Stimulated activated CD8-positive, alpha-beta memory T cell treated with anti-CD3 and anti-CD28 coated beads, Interleukin-15, amount 100 ng/mL, for 24 hours (primary cell): Measurements from ENCODE around the gene STRN4.

ENCODE experiments used
- DNase-seq: peaks from one replicate; pipeline ENCODE4 v3.0.0-alpha.2; 2020; ENCODE audit warnings: low read depth

STRN4 gene

DNA sequence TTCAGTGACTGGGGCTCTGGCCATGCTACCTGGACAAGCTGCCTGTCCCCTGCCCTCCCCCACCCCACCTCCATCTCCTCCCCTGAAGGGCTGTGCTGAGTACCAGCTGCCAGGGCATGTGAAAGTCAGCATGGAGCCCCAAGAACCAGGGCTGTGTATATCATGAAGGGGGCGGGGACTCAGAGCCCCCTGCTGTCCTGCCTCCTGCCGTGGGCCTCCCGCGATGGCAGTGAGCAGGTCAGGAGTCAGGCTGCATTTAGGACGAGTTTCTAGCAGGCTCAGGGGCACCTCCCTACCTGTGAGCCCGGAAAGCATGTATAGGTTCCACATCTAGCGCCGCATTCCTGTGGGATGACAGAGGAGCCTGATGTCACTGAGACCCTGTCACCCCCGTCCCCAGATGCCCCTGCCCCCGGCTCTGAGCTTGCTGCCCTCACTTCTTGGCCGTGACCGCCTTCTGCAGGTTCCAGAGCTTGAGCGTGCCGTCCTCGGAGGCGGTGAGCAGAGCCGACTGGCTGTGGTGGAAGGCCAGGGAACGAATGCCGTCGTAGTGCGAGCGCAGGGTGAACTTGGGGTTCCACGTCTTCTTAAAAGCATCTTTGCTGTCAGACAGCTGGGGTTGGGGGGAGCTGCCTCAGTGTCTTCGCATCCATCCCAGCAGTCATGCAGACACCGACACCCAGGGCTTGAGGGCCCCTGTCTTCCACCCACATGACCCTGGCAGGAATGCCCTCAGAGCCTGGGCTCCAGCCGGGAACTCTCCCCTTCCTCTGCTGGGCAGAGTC lies 21.0 kb downstream of the STRN4 start:
- DNase-seq = no peak

- no peak for DNase-seq
Observed at GRCh38 chr19:46724468-46724867, 21.8 kb downstream of the STRN4 start.

DNA sequence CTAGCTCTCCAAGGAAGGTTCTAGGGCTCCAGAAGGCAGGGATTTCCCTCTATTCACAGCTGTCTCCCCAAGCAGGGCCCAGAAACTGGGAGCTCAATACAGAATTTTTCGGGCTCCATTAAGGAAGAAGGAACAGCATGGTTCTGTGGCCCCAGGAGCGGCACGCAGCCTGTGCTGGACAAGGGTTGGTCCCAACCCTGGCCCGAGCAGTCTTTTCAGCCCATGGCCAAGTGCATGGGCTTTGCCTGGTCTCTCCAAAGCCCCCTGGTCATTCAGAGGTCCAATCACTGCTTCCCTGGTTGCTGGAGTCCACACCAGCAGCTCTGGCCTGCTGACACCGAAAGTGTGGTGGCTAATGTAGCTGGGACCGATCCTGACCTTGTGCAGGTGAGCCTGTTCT lies 22.8 kb downstream of the STRN4 start:
- DNase-seq = no peak

GRCh38 chr19:46723023-46723461 lies 23.2 kb downstream of the STRN4 start:
- DNase-seq = no peak

- DNase-seq = no peak
Observed at GRCh38 chr19:46722421-46723022, 23.7 kb downstream of the STRN4 start.

GRCh38 chr19:46722004-46722380 lies 24.3 kb downstream of the STRN4 start:
- DNase-seq = no peak

DNA sequence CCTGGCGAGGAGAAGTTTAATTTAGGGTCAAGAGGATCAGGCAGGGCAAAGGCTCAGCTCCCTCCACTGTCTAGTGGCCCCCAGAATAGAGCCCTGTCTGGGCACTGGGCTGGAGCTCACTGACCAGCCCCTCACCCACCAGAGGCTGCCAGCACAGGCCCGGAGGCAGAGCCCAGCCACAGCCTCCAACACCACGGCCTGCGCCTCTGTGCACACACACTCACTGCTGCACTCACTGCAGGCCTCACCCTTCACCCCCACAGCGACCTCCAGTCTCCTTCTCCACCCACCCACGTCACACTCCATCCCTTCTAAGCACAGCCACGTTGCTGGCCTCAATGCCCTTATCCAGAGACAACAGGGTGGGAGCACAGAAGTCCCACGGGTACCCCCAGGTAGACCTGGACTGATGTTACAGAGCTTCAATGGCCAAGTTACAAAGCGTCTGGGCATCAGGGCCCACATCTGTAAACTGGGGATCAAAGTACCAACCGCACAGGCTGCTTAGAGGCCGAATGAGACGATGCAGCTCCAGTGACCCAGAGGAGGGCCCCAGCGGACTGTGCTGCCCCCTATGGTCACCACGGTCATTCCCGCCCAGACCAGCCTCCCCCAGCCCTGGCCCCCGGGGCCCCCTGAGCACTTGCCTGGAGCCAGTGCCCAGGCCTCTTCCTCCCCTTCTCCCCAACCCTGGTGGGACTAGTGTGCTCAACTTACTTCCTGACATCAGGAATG lies 24.8 kb downstream of the STRN4 start:
- DNase-seq = no peak

DNA sequence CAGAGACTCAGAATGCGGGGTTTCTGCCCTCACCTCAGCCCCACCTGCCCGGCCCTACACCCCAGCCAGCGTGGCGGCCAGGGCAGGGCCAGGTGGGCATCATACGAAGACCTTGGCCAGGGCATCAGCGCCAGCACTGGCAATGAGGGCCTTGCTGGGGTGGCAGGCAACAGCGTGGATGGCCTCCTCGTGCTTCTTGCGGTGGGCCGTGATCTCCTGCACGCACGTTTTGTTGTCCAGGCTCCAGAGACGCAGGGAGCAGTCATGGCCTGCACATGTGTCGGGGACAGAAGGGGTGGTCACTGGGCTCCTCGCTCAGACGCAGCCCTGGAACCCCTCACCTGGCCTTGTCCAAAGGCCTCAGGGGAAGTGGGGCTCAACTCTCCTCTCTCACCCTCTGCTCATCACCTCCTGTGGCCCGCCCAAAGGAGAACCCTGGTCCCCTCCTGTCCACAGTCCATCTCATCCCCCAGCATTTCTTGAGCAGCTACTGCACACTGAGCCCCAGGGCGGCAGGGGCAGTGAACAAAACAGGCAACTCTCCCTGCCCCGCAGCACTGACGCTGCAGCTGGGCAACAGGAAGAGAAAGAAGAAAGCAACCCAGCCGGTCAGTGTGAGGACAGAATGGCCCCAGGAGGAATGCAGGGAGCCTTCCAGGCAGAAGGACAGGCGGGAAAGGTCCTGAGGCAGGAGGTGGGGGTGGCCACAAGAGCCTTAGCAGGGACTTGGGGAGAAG lies 25.6 kb downstream of the STRN4 start:
- DNase-seq = no peak

- DNase-seq = no peak
Observed at GRCh38 chr19:46719629-46720502, 26.4 kb downstream of the STRN4 start.

DNA sequence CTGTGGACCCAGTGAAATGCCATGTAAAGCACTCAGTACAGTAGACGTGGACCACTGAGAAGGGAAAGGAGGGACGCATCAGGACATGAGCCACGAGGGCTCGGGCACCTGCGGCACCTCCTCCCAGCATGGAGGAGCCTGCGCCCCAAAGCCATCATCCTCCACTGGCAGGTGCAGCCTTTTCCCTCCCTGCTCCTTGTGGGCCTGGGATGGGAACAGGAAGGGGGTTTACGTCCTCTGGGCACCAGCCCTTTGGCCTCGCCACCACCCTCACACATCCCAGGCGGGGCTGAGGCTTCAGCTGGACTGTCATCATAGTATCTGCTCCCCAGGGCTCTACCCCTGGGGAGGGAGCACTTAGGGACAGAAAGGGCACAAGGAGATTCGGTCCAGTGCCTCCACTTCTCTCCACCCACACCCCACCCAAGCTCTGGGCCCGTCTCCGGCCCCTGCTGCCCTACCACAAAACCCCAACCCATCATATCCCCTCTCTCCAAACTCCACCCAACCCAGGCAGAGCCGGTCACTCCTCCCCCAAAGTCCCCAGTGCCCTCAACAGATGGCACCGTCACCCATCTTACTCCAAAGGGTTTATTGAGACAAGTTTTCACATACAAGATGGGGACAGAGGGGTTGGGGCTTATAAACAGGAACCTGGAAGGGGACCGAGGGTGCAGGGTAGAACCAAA lies 27.2 kb downstream of the STRN4 start:
- DNase-seq = no peak

DNA sequence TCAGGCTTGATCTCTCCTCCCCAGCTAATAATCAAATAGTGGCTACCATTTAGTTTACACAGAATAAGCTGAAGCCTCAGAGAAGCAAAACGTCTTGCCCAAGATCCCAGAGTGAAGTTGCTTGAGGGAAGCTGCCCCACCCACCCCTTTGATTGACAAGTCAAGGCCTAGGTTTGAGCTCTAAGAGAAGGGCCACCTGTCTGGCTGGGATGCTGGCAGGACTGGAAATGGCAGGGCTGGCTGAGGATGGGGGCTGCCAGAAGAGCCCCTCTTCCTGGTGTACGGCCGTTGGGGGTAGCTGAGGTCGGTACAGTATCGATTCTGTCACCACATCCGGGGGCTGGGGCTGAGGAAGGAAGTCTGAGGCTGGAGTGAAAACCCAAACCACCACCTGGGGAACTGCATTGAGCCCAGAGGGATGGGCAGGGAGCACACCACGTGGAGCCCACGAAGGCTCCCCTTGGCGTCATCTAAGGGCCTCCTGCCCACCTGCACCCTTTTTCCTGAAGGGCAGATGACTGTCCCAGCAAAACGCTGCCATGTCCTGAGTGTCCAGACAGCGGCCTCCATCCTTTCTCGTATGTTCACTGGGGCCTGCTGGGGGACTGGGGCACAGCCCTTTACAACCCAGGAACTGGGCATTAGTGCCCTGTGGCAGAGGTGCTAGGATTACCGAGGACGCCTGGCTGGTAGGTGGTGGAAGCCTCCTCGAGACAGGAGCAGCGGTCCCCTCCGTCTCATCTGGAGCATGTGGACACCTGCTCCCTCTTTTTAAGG lies 27.9 kb downstream of the STRN4 start:
- no peak for DNase-seq

- no peak for DNase-seq
Observed at GRCh38 chr19:46717716-46718143, 28.5 kb downstream of the STRN4 start.

- DNase-seq = peak; percentile 84
Observed at GRCh38 chr19:46717034-46717715, 29.1 kb downstream of the STRN4 start, which contains the start of gene PRKD2. TSS of gene PRKD2 (minus strand) at chr19:46717114. CDS start at chr19:46716370, 744 bp downstream.

DNA sequence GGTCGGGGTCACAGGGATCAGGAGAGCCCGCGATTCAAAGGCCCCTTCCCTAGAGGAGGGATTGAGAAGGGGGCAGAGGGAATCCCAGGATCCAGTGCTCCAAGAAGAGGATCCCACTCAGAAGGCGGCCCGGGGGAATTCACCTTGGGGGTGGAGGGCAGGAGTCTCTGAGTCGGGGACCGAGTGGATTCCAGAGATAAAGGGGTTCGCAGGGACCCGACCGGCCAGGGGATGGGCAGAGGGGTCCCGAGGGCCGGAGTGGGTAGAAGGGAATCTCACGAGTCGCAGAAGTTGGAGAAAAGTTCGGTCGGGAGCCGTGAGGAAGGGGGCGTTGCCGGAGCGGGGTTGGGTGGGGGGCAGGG lies 29.6 kb downstream of the STRN4 start:
- no peak for DNase-seq

- DNase-seq = no peak
Observed at GRCh38 chr19:46715975-46716671, 30.1 kb downstream of the STRN4 start.

DNA sequence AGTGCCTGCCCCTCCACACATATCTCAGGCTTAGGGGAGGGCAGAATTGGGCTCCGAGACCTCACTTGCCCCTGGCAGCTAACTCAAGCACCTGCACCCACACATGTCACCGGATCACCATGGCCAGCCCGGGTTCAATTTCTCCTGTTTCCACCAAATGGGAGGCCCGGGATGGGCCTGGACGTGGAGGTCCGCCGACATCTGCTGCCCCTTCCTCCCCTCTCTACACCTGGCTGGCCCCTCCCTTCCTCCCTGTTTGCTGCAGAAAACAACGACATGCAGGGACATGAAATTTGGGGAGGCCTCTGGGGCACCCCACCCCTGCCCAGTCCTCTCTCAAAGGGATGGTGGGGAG lies 30.7 kb downstream of the STRN4 start:
- DNase-seq = no peak

DNA sequence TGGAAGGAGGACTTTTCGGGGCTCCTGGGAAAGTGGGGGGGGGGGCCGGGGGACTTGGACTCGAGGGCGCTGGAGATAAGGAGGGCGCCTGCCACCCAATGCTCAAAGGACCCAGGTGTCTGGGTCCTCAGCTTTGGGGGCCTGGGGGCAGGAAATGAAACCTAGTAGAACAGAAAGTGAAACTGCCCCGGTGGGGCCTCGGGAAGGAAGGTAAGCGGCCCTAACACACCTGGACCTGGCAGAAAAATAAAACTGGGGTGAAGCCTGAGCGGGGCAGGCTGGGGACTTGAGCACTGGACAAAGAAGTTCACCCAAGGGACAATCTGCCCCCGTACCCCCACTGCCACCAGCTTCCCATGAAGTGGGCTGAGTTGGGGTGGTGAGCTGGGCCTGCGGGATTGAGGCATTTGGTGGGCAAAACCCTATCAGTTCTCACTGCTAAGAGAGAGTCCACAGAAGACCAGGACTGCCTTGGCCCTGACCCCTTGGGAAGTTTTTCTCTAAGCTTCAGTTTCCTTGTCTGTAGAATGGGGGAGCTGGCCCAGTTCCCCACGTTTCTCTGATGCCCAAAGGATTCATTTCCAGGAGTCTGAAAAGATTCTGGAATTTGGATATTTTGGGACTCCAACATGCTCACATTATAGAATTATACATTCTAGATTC lies 31.7 kb downstream of the STRN4 start:
- DNase-seq = no peak

DNA sequence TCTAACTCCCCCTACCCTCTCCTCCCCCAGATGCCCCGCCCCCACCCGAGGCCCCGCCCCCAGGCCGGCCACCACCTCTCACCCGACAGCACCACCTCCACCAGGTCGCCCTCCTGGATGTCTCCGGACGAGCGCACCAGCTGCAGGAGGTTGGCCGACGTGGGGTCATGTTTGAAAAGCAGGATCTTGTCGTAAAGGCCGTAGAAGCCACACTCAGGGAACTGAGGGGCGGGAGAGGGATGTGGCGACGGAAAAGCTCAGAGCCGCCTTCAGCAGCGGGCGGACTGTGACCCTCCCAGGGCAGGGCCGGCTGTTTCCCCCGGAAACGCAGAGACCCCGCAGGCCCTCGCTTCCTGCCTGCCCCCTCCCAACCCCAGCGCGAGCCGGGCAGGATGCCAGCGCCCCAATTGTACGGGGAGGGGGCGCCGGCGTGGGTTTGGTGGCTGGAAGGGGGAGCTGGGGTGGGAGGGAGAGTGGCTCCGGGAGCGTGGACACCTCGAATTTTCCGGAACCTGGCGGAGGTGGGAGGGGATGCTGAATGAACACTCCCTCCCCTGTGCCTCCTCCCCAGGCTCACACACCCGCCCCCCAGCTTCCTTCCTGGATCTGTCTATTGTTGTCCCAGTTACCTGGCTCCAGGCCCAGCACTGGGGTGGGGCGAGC lies 32.3 kb downstream of the STRN4 start:
- DNase-seq = peak; percentile 33
